K562 treated with DMSO at 1 percent for 4 hours (cell line): ENCODE data around the gene COMMD1. TPM values are rescaled to one million over a fixed set of nuclear protein-coding genes. Genes with fewer than 3 reads are reported as not detected.

ENCODE experiments used
- total RNA-seq: library from RNA; unstranded; fragments of 300-600 nt; gene quantifications from 2 replicates; pipeline ENCODE4 v1.2.3, GENCODE V29; 2022; ENCODE audit not compliant: insufficient read depth

The COMMD1 gene
- 14.4 and 20.7 TPM in 2 replicates for total RNA-seq

GRCh38 chr2:61905372-61906185 is at the start of gene COMMD1:
Gene COMMD1, plus strand, starts transcription at chr2:61905674. Its CDS starts 5 bp downstream, at chr2:61905679.

GRCh38 chr2:61888267-61889055 is 17.0 kb upstream of the COMMD1 start, which contains the start of gene CCT4:
Gene CCT4, minus strand, starts transcription at chr2:61888656. Its CDS starts 149 bp downstream, at chr2:61888507.

Other genes with a start within 250 kb of the COMMD1 start
- gene FAM161A, start 51.6 kb upstream of the COMMD1 start, total RNA-seq: 0.42 and 0.47 TPM in 2 replicates
- 210 and 227 TPM in 2 replicates for gene CCT4, start 17.0 kb upstream of the COMMD1 start, total RNA-seq